T-helper 2 cell treated with Interferon-gamma antibody and Interleukin-4, amounts not matched to agents 100 ng/mL and 5 ng/mL, for 36 hours (primary cell): ENCODE results near the gene NYAP1. TPM values are rescaled to one million over a fixed set of nuclear protein-coding genes. Genes with fewer than 3 reads are reported as not detected.
"Not testable (repeated sequence)": the region's sequence is repeated elsewhere in the genome, so short reads cannot be mapped to it uniquely, and the experiment has no call there.

Experiments used
- intact Hi-C: fragments of 100-400 bp; cut with micrococcal nuclease; formaldehyde crosslinking; loops from one replicate; pipeline ENCODE4 v1.15.1; 2023
- total RNA-seq: library from RNA; stranded (reverse); gene quantifications from 2 replicates; pipeline ENCODE4 v1.2.3, GENCODE V29; 2022

NYAP1 gene
- total RNA-seq, 1 donor from 2014 or later, result not detected

- intact Hi-C loops, result no loop called here
Observed at GRCh38 chr7:100540073-100540723, 56.5 kb downstream of the NYAP1 start.

DNA sequence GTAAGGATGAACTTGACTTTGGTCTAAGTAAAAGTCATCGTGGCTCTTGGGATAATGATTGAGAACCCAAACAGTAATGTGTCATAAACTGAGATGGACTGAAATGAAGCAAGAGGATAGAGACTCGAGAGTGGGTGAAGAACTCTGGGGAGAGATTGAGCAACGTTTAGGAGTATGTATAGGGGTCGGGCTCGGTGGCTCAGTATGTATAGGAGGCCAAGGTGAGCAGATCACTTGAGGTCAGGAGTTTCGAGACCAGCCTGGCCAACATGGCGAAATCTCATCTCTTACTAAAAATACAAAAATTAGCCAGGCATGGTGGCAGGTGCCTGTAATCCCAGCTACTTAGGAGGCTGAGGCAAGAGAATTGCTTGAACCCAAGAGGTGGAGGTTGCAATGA is 57.6 kb downstream of the NYAP1 start:
- intact Hi-C loops, result not testable (repeated sequence)

- intact Hi-C loops, result no loop called here
Observed at GRCh38 chr7:100543586-100543985, 59.9 kb downstream of the NYAP1 start.

DNA sequence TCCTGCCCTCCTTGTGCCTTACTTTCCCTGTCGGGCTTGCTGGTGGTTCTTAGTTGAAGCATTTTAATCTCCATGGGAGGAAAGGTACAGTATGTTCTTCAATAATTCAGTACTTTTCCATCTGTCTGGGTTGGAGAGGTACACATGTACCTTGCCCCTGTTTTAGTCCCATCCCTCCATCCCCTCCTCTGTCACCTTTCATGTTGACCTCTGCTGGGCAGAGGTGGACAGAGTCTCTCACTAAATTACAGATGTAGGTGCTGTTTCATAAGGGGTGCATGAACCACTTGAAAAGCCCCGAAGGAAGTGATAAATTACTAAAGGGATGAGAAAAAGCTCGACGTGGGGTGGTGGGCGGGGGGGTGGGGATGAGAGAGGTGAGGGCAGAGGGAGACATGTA is 60.7 kb downstream of the NYAP1 start:
- intact Hi-C loops, result no loop called here

Other genes starting within 250 kb of the NYAP1 start
- gene SPDYE3, start 176.2 kb upstream of the NYAP1 start, total RNA-seq, result not detected in 2 replicates
- gene PILRB, start 125.8 kb upstream of the NYAP1 start, total RNA-seq, result 73.4 and 78.1 TPM in 2 replicates
- 11.5 and 12.2 TPM in 2 replicates for gene PILRA, start 110.4 kb upstream of the NYAP1 start, total RNA-seq
- 1.3 and 1.9 TPM in 2 replicates for gene ZCWPW1, start 55.2 kb upstream of the NYAP1 start, total RNA-seq
- 42.6 and 44.4 TPM in 2 replicates for gene MEPCE, start 54.1 kb upstream of the NYAP1 start, total RNA-seq
- 68.9 and 81.8 TPM in 2 replicates for gene PPP1R35, start 47.4 kb upstream of the NYAP1 start, total RNA-seq
- gene SPACDR, start 19.7 kb upstream of the NYAP1 start, total RNA-seq, result 3.2 and 3.3 TPM in 2 replicates
- gene TSC22D4, start 4.7 kb upstream of the NYAP1 start, total RNA-seq, result 90.2 and 95.7 TPM in 2 replicates
- gene AGFG2, start 55.3 kb downstream of the NYAP1 start, total RNA-seq, result 39.2 and 41.3 TPM in 2 replicates
- 21.4 and 22.5 TPM in 2 replicates for gene SAP25, start 90.0 kb downstream of the NYAP1 start, total RNA-seq
- gene LRCH4, start 102.2 kb downstream of the NYAP1 start, total RNA-seq, result 167 and 168 TPM in 2 replicates
- 1.0 and 1.2 TPM in 2 replicates for gene FBXO24, start 102.4 kb downstream of the NYAP1 start, total RNA-seq
- gene PCOLCE, start 118.4 kb downstream of the NYAP1 start, total RNA-seq, result 13.3 and 14.4 TPM in 2 replicates
- gene MOSPD3, start 128.6 kb downstream of the NYAP1 start, total RNA-seq, result 55.2 and 58.4 TPM in 2 replicates
- 11.7 and 13.5 TPM in 2 replicates for gene TFR2, start 157.6 kb downstream of the NYAP1 start, total RNA-seq
- not detected in 2 replicates for gene ACTL6B, start 172.5 kb downstream of the NYAP1 start, total RNA-seq
- 239 and 243 TPM in 2 replicates for gene GNB2, start 189.8 kb downstream of the NYAP1 start, total RNA-seq
- gene GIGYF1, start 210.3 kb downstream of the NYAP1 start, total RNA-seq, result 43.5 and 49.7 TPM in 2 replicates
- gene POP7, start 222.2 kb downstream of the NYAP1 start, total RNA-seq, result 45.4 and 46.8 TPM in 2 replicates
- not detected in 2 replicates for gene EPO, start 236.5 kb downstream of the NYAP1 start, total RNA-seq
- gene ZAN, start 249.7 kb downstream of the NYAP1 start, total RNA-seq, result not detected in 2 replicates